EH (cell line): Measurements from ENCODE around the gene SH3GL1.
A peak's percentile ranks its signal among the peaks of the same experiment; 100 is the strongest.

Experiments used
- DNase-seq: peaks from one replicate; pipeline ENCODE4 v3.0.0-alpha.2; 2015; ENCODE audit warnings: low read depth

SH3GL1 gene

DNA sequence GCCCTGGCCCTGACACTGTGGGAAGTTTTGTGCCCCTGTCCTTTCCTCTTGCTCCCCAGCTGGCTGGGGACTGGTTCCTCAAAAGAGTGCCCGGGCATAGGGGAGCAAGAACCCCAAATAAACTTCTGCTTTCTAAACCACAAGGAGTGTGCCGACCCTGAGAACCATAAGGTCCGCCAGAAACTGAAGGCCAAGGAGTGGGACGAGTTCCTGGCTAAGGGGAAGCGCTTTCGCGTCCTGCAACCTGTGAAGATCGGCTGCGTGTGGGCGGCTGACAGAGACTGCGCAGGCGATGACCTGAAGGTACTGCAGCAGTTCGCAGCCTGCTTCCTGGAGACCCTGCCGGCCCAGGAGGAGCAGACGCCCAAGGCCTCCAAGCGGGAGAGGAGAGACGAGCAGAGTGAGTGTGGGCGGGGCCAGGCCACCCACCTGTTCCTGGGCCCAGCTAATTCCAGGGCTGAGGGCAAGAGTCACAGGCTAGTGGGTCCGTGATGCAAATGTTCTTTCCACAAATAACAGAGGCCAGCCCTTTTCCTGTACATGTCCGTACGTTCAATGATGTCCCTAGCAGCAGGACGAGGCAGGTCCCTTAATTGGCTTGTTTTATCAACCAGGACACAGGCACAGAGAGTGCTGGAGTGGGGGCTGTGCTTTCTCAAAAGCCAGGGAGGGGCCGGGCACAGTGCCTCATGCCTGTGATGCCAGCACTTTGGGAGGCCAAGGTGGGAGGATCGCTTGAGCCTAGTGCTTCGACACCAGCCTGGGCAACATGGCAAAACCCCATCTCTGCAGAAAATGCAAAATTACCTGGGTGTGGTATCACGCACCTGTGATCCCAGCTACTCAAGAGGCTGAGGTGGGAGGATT, 31.7 kb upstream of the SH3GL1 start:
- no peak for DNase-seq

DNA sequence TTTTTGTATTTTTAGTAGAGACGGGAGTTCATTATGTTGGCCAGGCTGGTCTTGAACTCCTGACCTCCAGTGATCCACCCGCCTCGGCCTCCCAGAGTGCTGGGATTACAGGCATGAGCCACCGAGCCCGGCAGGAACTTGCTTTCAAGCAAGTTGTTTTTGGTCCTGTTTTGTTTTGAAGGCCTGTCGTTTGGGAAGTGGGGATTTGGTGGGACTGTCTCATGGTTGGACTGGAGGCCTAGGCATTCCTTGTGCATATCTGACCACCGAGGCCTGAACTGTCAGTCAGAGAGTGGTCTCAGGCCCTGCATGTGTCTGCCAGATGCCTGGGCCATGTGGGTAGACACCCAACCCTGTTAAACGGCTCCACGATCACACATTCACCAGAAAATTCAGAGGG, 30.9 kb upstream of the SH3GL1 start:
- DNase-seq, result no peak

DNA sequence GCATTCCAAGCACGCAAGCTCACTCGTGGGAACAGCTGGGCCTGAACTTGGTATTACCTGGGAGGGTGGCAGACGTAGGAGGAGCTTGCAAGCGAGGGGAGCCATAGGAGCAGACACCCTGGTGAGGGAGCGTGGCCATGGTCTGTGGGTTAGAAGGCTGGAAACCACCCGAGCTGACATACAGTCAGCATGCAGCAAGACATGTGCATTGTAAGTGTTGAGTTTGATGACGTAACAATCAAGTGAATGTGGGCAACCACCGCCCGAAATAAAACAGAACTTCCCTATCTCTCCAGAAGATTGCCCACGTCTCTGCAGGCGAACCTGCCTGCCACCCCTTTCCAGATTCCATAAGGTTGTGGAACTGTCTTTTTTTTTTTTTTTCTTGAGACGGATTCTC, 30.4 kb upstream of the SH3GL1 start:
- no peak for DNase-seq

DNA sequence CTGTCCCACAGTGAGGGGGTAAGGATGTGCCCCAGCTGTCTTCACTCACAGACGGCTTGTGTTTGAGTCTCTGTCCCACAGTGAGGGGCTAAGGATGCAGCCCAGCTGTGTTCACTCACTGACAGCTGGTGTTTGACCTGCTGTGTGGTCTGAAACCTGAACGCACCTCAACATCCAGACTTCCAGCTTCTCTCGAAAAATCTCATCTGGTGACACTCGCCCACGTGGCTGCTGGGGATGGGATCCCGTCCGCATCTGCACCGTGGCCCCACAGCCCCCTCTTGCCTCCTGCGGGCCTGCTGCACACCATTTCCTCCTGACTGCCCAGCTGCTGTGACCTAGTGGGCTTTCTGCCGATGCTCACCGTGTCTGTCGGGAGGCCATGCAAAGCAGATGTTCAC, 29.4 kb upstream of the SH3GL1 start:
- DNase-seq, result no peak

DNA sequence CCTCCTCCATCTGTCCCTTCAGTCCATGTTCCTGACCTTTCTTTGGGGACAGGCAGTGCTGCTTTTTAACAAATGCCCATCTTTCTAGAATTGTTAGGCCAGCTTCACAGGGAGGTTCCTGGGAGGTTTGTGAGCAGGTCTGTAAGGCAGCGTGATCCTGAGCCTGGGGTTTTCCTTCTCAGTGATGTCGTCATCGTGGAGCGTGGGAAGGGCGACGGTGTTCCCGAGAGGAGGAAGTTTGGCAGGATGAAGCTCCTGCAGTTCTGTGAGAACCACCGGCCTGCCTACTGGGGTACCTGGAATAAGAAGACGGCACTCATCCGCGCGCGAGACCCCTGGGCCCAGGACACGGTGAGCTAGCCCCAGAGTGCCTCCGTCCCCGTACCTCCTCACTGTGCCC, 28.9 kb upstream of the SH3GL1 start:
- DNase-seq, result no peak

DNA sequence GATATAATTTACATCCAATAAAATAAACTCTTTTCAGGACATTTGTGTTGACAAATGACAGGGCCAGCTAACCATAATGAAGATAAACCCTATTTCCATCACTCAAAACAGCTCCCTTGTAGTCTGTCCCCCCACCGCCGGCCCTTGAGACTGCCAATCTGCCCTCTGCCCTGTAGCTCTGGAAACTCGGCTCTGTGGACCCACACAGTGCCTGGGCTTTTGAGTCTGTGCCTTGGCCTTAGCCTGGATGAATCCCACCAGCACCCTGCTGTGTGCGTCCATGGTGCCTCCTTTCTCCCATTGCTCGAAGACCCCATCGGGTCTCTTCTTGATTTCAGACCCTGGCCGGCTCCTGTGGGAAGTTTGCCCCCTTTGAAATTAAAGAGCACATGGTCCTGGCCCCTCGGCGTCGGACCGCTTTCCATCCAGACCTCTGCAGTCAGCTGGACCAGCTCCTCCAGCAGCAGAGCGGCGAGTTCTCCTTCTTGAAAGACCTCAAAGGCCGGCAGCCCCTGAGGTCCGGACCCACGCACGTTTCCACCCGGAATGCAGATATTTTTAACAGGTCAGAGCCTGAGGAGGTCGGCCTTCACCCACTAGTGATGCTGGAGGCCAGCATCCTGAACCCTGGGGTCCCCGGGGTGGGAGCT, 28.1 kb upstream of the SH3GL1 start:
- no peak for DNase-seq

DNA sequence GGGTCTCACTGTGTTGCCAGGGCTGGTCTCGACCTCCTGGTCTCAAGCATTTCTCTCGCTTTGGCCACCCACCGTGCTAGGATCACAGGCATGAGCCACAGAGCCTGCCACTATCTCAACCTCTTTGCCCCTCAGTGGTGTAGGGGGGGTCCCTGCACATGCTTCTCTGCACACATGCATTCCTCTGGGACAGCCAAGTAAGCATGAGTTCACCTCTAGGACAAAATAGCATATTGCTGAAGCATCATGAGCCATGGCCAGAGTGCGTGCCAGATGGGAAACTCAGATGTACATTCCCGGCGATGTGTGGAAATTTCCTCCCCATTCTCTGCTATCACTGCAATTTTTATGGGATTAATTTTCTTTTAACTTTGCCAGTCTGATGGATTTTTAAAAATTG, 25.2 kb upstream of the SH3GL1 start:
- DNase-seq, result peak; percentile 80

DNA sequence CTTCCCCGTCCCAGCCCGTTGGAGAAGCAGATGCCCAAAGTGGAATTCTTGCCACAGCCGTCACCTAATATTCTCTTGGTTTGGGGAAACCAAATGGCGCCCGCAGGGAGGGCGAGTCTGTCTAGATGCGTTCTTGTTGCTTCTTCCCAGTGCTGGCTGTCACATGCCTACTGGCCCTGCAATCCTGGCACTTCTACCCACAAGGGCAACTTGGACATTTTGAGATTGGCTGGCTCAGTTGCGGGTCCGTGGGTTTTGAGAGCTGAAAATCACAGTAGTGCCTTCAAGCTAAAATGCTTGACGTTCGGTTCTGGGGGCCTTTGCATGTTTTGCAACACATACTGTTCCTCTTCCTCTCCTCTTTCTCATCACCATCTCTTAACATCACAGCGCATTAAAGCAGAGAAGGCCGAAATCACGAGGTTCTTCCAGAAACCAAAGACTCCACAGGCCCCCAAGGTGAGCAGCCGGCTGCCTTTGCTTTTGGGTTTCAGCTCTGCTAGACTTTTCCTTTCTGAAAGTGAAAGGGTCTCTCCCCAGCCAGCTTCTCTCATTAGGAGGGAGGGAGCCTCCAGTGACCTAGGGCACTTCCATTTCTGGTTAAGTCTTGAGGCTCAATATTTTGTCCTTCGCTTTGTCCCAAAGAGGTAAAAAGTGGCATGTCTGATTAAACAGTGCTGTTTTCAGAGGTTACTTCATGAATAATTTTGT, 23.2 kb upstream of the SH3GL1 start:
- no peak for DNase-seq

DNA sequence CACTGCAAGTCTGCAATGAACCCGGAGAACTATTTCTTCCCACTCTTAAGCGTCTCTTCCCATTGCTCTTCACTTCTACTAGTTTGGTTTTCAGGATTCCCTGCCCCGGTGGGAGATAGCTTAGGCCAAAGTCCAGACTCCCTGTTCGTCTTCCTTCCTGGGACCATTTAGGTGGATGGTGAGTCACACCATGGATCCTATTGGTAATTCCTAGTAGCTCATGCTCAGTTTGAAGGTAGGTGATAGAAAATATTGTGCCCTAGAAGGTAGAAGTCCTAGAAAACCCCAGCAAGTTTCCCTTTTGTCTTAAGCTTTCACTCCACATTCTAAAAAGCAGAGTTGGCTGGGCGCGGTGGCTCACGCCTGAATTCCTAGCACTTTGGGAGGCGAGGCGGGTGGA, 15.9 kb upstream of the SH3GL1 start:
- DNase-seq, result no peak

DNA sequence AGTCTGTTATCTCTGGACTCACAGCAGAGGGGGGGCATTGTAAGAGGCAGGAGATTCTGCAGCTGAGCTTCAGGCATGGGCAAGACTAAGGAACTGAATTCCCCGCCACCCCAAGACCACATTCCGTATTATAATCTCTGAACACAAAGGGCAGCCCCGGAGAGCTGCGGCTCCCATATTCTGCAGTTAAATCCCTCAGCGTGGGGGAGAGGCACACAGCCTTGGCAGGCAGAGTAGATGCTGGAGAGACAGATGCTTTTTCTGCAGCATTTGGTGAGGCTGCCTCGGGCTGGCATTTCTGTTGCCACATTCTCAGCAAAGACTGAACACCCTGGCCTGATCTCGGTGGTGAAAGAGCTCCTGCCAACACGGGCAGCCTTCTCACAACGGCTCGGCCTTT, 15.0 kb upstream of the SH3GL1 start:
- no peak for DNase-seq

DNA sequence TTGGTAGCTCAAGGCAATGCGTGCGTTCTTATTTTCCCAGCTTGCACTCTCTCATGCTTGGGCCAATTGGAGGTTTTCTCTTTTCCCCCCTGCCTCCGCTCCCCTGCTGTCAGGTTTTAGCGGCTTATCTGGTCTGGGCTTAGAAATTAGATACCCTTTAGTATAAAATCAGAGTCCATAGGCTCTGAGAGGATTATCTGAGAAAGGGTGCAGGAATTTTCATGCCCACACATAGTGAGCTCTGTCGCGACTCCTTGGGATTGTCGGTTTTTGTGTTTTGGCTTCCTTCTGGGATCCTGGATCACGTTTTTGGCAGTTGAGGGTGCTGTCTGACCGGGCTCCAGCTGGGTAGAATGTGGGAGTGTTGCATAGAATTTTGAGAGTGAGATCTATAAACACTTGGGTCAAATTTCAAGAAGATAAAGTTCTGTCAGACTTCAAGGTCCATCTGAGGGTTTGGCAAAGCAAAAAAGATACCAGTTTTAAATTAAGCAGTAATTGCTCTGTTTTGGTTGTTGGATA, 14.5 kb upstream of the SH3GL1 start:
- no peak for DNase-seq

DNA sequence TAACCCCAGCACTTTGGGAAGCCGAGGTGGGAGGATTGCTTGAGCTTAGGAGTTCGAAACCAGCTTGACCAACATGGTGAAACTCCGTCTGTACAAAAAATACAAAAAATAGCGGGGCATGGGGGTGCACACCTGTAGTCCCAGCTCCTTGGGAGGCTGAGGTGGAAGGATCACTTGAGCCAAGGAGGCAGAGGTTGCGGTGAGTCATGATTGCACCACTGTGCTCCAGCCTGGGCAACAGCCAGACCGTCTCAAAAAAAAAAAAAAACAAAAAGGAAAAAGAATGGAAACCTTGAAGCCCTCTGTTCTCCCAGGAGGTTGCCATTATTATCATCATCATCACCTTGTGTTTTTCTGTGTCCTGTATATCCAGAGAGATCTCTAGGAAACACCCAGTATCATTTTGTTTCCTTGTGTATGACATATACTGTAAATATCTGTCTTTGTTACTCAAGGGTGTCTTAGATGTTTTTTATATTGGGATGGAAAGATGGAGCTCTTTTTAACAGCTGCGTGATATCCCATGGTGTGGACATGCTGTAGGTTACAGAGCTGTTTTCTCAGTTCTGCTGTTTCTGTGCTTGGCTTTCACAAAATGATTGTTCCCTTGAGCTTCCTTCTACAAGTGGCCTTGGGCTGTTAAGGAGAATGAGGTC, 13.9 kb upstream of the SH3GL1 start:
- DNase-seq, result peak; percentile 27

DNA sequence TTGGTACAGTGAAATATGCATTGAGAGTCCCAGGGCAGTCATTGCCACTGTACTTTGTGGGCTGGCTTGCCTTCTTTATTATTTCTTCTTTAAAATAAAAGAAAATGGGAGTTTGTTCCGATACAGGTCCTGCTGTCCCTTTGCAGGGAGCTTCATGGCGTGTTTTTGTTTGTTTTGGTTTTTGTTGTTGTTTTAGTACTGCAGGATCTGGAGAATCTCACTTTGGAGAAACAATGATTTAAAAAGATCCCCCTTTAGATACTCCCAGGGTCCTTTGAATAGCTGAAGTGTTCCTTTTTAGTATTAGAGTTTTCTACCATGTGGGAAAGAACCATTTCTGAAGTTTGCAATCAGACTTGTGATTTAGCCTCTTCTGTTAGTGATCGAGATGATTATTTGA, 13.2 kb upstream of the SH3GL1 start:
- DNase-seq, result no peak

DNA sequence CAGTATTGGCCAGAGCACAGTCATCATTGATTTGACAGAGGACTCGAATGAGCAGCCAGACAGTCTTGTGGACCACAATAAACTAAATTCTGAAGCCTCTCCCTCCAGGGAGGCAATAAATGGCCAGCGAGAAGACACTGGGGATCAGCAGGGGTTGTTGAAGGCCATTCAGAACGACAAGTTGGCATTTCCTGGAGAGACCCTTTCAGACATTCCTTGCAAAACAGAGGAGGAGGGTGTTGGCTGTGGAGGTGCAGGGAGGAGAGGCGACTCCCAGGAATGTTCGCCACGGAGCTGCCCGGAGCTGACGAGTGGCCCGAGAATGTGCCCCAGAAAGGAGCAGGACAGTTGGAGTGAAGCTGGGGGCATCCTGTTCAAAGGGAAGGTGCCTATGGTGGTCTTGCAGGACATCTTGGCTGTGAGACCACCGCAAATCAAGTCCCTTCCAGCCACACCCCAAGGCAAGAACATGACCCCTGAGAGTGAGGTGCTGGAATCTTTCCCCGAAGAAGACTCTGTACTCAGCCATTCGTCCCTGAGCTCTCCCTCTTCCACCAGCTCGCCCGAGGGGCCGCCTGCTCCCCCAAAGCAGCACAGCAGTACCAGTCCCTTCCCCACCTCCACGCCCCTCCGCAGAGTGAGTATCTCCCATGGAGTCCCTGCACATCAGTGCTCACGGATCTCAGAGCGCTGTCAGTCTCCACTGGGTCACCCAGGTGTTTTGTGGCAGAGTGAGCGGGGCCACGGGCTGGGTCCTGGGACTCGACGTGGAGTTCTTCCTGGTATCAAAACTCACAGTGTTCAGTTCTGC, 9.0 kb upstream of the SH3GL1 start:
- no peak for DNase-seq

DNA sequence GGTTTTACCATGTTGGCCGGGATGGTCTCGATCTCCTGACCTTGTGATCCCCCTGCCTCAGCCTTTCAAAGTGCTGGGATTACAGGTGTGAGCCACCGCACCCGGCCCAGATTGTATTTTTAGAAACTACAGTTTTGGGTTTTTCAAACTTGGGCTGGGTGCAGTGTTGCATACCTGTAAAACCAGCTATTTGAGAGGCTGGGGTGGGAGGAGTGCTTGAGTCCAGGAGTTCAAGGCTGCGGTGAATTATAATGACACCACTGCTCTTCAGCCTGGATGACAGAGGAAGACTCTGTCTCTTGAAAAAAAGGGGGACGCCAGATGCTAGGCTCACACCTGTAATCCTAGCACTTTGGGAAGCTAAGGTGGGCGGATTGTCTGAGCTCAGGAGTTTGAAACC, 6.3 kb upstream of the SH3GL1 start:
- no peak for DNase-seq

DNA sequence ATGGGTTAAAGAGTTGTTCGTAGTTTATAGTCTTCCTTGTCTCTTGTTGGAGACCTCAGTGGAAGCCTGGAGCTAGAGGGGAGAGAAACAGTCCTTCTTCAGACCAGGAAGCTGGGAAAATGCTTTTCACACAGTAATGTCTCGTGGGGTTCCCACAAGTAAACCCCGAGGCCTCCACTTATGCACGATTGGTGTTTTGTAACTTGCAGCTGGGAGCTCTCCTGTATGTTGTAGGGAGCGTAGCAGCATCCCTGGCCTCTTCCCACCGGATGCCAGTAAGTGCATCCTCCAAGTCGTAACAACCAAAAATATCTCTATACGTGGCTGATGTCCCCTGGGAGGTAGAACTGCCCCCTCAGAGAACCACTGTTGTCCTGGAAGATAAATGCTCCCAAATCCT, 5.6 kb upstream of the SH3GL1 start:
- DNase-seq, result no peak

DNA sequence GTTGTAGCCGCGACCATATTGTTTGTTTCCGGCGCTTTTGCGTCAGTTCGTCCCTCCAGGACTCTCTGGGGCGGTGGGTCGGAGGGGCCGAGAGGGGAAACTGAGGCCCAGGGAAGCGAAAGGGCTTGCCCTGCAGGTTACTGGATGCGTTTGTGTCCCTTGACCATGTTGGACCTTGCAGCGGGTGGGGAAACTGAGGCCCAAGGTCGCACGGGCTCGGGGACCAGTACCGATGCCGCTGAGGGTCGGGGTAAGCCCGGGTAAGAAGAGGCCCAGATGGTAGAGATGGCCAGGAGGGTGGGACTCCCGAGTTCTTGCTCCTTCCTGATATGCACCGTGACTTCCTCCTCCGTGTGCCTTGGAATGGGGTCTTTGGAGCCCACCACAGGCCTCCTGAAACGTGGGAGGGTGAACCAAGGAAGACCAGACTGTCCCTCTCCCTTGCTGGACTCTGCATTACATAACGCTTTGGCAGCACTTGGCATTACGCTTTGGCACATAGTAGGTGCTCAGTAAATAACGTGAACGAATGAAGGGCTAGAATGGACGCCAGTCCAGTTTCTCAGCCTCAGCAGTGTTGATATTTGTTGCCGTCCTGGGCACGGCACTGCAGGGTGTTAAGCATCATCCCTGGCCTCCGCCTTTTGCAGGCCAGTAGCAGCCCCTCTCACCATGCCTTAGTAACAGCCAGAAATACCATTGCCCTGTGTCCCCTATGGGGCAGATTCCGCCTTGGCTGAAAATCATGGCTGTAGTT, 2.8 kb upstream of the SH3GL1 start:
- peak; percentile 22 for DNase-seq

DNA sequence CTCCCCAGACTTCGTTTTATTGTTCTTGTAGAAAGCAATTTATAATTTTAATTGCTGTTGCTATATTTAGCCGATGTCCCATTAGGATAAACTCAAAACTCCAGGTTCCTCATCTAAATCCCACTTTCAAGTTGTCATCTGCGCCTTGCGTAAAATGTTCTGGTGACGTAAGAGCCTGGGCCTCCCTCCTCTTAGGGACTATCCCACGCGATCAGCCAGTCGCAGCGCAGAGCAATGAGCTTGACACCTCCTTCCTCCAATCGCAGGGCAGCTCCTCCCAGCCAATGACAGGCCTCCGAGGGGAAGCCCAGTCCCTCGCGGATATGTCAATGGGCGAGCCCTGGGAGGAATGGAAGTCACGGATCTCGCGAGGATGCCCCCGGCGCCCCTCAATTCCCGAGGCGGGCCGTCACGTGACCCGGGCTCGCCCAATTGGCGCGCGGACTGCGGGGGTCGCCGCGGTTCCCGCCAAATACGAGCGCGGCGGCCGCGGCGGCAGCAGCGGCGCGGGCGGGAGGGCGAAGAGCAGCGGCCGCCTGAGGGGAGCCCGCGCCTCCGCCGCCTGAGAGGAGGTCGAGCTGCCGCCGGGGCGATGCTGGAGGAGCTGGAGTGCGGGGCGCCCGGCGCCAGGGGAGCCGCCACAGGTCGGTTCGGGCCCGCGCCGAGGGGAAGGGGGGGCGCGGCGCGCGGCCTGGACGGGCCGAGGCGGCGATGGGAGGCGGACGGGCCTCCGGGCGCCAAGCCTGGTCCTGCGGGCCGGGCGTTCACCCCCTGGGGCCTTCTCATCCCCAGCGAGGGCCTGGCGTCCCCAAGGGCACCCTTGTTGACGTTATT, 2.0 kb upstream of the SH3GL1 start, which contains the start of gene CHAF1A:
Gene CHAF1A (plus strand): TSS at position 470 of the 834 bp plus-strand sequence. CDS start 123 bp downstream, at position 593.
- peak; percentile 100 for DNase-seq

DNA sequence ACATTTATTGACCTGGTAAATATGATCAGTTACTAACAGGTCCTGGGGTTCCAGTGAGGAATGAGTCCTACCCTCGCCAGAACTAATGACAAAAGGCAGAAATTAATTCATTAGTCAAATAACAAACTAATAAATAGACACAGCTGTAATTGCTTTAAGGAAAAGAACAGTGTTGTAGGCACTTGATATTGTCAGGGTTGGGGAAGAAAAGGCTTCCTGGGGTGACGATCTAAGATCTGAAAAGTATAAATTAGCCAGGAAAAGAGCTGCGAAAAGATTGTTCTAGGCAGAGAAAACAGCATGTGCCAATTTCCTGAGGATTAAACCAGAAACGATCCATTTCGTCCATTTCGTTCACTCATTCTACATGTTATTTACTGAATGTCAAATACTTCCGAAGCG, 1.4 kb upstream of the SH3GL1 start:
- no peak for DNase-seq

DNA sequence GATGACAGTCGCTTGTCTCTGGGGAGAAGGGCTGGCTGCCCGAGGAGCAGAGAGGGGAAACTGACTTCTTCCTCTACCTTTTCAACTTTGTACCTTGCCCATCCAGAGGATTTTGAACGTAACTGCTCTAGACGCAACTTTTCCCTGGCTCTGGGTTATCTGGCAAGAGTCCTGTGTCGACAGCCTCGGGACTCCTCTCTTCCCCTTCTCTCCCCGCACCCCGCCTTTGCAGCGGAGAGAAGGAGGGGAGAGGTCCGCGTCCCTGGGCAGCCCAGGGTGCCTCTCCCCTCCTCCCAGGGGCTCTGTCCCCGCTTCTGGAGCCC, 574 bp downstream of the SH3GL1 start:
- DNase-seq, result peak; percentile 40
